Measurements from ENCODE around the gene MXD4. TPM values are rescaled to one million over a fixed set of nuclear protein-coding genes. Genes with fewer than 3 reads are reported as not detected.

MXD4 gene
- total and polyA plus RNA-seq, 2 of the 13 experiments (the other 11 are each of a cell fraction or from before 2014, with no cell fraction given): 29.0 to 31.3 TPM

DNA sequence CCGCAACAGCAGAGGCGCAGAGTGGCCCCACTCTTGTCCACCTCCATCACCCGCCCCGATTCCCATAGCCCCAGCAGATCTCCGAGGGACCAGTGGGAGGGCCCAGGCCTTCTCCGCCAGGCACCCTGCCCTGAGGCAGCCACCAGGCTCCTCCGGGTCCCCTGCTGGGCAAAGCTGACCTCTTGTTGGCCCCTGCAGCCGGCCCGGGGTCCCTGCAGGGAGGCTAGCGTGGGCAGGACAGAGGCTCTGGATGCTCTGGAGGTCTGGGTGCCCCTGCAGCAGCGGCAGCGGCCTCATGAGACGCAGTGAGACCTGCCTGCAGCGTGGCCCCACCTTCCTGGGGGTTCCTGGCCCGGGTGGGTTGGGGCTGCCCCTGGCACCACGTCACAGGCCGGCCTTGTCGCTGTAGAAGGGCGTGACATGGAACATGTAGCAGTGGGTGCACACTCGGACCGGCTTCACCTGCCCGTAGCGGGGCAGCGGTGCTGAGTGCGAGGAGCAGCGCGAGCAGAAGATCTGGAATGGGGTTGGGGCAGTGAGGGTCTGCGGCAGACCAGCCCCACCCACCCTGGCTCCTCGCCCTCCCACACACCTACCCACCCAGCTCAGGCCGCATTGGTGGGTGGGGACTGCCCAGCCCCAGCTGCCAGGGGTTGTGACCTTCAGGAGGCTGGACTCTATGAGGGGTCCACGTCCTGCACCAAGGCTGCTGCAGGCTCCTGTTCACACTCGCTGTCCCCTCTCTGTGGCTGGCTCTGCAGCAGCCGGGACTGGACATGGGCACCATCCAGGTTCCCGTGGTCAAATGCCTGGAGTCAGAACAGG, 8.6 kb upstream of the MXD4 start (continued):
- no peak for TF ChIP-seq ZNF605 (CRISPR knock-in tag; IDR thresholded peaks at IDR 0.05)
- no peak for TF ChIP-seq ZNF556 (CRISPR knock-in tag; IDR thresholded peaks at IDR 0.05; ENCODE audit: borderline replicate concordance)
- TF ChIP-seq, protein P1, sequence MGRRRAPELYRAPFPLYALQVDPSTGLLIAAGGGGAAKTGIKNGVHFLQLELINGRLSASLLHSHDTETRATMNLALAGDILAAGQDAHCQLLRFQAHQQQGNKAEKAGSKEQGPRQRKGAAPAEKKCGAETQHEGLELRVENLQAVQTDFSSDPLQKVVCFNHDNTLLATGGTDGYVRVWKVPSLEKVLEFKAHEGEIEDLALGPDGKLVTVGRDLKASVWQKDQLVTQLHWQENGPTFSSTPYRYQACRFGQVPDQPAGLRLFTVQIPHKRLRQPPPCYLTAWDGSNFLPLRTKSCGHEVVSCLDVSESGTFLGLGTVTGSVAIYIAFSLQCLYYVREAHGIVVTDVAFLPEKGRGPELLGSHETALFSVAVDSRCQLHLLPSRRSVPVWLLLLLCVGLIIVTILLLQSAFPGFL (CRISPR knock-in tag; IDR thresholded peaks at IDR 0.05): no peak

DNA sequence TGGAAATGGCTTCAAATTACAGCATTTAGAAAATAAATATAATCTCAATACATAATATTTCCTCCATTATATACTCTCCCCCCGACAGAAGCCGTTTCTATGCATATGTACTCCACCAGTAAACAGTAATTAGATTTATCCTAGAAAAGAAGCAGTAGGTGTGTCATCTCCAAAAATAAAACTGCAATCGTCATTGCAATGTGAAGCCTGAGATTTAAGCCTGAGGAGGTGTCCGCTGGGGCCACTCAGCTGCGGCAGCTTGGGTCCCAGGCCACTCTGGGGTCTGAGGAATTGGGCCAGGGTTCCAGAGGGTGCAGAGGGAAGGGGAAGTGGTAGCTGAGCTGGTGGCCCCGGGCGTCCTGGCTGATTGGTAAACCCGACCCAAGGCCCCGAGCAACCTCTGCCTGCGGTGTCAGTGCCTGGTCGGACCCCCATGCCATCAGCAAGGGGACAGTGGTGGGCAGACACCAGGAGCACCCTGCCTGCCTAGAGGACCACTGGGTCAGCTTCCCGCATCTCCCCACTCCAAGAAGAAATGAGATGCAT, 7.8 kb upstream of the MXD4 start:
- WGBS (ENCODE audit: low lambda C conversion rate): 17% methylated on average over 6 of the region's 12 CpGs
- H4K20me1 ChIP-seq (ENCODE audit: insufficient read depth, low read length): no peaks in the 10 kb centered on the region
- H3K4me3 ChIP-seq (replicated peaks in 1 of 3; ENCODE audit: insufficient read depth in 1 of 3, low read depth in 2 of 3, low read length in 3 of 3): no peak overlapping the region
- H3K36me3 ChIP-seq (replicated peaks in 1 of 2; ENCODE audit: control insufficient read depth in 1 of 2, insufficient read depth in 2 of 2, low read length in 2 of 2): no peaks in the 10 kb centered on the region
- CTCF ChIA-PET (ENCODE audit: low intra/inter-chr PET ratio, low total read pairs): no interaction called here
- POLR2A ChIA-PET: no interaction called here
- H2AFZ ChIP-seq (ENCODE audit: low read length): no peak overlapping the region
- no peaks in the 10 kb centered on the region for H3K79me2 ChIP-seq (ENCODE audit: insufficient read depth, low read length)
- in situ Hi-C loops (cut with HindIII; ENCODE audit: extremely low pct_ligation_motif_present, low pct_unique_long_range_greater_than_20kb) (no loop called here), intact Hi-C loops (cut with micrococcal nuclease; ENCODE audit: unreplicated experiment) (no loop called here)
- no peaks in the 10 kb centered on the region for H3K4me1 ChIP-seq (ENCODE audit: insufficient read depth, low read length)
- peaks cover 25 to 83% of the 10 kb centered on the region in 2 experiments; a peak in 4 of 5 replicates for H3K27me3 ChIP-seq (ENCODE audit: control insufficient read depth in 1 of 2, insufficient read depth in 2 of 2, low read length in 2 of 2)
- no peak overlapping the region for H3K9ac ChIP-seq (ENCODE audit: insufficient read depth, low read depth, low read length)
- DNase-seq (ENCODE audit: low spot score): no peak
- H3K9me3 ChIP-seq (ENCODE audit: low read length): no peaks in the 10 kb centered on the region
- no TSS peak for BruUV-seq (replicated peaks)
- no peak for FAIRE-seq
- H3K27ac ChIP-seq (ENCODE audit: extremely low read length, insufficient read depth, low read length): no peak overlapping the region
- H3K4me2 ChIP-seq (ENCODE audit: low read depth, low read length): no peak overlapping the region
- ATAC-seq: no peak
- TF ChIP-seq, protein P2, sequence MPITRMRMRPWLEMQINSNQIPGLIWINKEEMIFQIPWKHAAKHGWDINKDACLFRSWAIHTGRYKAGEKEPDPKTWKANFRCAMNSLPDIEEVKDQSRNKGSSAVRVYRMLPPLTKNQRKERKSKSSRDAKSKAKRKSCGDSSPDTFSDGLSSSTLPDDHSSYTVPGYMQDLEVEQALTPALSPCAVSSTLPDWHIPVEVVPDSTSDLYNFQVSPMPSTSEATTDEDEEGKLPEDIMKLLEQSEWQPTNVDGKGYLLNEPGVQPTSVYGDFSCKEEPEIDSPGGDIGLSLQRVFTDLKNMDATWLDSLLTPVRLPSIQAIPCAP (CRISPR knock-in tag; IDR thresholded peaks at IDR 0.05; ENCODE audit: low read depth): no peak
- no peak for TF ChIP-seq ASH2L (IDR thresholded peaks at IDR 0.05; ENCODE audit: insufficient read length, low read depth, low read length)
- TF ChIP-seq ZNF205 (CRISPR knock-in tag; IDR thresholded peaks at IDR 0.05): no peak
- no peak for TF ChIP-seq THAP11 (CRISPR knock-in tag; IDR thresholded peaks at IDR 0.05)
- no peak for TF ChIP-seq KDM5A (IDR thresholded peaks at IDR 0.05; ENCODE audit: borderline replicate concordance, low read length)
- TF ChIP-seq ZFX (CRISPR knock-in tag; IDR thresholded peaks at IDR 0.05; ENCODE audit: low read depth): no peak
- TF ChIP-seq ZNF10 (CRISPR knock-in tag; IDR thresholded peaks at IDR 0.05; ENCODE audit: borderline replicate concordance, low read depth): no peak
- TF ChIP-seq, protein P3, sequence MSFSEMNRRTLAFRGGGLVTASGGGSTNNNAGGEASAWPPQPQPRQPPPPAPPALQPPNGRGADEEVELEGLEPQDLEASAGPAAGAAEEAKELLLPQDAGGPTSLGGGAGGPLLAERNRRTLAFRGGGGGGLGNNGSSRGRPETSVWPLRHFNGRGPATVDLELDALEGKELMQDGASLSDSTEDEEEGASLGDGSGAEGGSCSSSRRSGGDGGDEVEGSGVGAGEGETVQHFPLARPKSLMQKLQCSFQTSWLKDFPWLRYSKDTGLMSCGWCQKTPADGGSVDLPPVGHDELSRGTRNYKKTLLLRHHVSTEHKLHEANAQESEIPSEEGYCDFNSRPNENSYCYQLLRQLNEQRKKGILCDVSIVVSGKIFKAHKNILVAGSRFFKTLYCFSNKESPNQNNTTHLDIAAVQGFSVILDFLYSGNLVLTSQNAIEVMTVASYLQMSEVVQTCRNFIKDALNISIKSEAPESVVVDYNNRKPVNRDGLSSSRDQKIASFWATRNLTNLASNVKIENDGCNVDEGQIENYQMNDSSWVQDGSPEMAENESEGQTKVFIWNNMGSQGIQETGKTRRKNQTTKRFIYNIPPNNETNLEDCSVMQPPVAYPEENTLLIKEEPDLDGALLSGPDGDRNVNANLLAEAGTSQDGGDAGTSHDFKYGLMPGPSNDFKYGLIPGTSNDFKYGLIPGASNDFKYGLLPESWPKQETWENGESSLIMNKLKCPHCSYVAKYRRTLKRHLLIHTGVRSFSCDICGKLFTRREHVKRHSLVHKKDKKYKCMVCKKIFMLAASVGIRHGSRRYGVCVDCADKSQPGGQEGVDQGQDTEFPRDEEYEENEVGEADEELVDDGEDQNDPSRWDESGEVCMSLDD (CRISPR knock-in tag; IDR thresholded peaks at IDR 0.05; ENCODE audit: borderline replicate concordance): no peak
- no peak for TF ChIP-seq TAF1 (CRISPR knock-in tag; IDR thresholded peaks at IDR 0.05)
- TF ChIP-seq, protein P4, sequence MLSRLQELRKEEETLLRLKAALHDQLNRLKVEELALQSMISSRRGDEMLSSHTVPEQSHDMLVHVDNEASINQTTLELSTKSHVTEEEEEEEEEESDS (CRISPR knock-in tag; IDR thresholded peaks at IDR 0.05; ENCODE audit: borderline replicate concordance): no peak
- TF ChIP-seq CREB1 (IDR thresholded peaks at IDR 0.05): no peak
- TF ChIP-seq CREB1 (CRISPR knock-in tag; IDR thresholded peaks at IDR 0.05): no peak
- no peak for TF ChIP-seq RFX5 (IDR thresholded peaks at IDR 0.05; ENCODE audit: low read depth, low read length)
- TF ChIP-seq SRSF9 (IDR thresholded peaks at IDR 0.05; ENCODE audit: borderline replicate concordance, insufficient read depth, low read depth, low read length, poor library complexity, severe bottlenecking): no peak

All from HepG2 (cell line).